C4-2B (cell line): ENCODE results near the gene ARHGEF9.
"Not testable (repeated sequence)": the region's sequence is repeated elsewhere in the genome, so short reads cannot be mapped to it uniquely, and the experiment has no call there.

Experiments
- H3K27ac ChIP-seq: fragments of 450-650 bp; 2 replicates; pipeline ENCODE4 v1.5.1; 2017
- ZFX ChIP-seq: fragments of 450-650 bp; IDR thresholded peaks from 2 replicates; pipeline ENCODE4 v1.6.1; 2017
- TF ChIP-seq, protein P1 (sequence below): fragments of 450-650 bp; conservative IDR thresholded peaks from 2 replicates; pipeline ENCODE4 v1.5.1; 2017; ENCODE audit warnings: mild to moderate bottlenecking

ARHGEF9 gene

DNA sequence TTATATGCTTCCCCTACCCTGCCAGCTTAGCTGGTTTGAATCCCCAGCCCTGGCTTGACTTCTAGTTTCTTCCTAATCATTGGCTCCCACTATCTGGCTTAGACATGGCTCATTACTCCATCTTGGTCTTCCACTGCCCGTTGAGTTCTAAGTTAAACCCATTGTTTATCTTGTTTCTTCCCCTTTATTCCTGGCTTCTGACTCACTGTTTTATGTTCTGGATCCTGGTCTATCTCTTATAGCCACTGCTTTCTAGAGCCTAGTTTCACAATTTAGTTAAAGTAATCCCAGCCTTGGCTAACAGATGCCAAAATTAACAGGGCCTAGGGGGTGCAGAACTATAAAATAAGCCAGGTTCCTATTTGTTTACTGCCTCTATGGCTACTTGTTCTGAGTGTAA is 120.9 kb downstream of the ARHGEF9 start:
- no peak for TF ChIP-seq ZFX
- TF ChIP-seq, protein P1, sequence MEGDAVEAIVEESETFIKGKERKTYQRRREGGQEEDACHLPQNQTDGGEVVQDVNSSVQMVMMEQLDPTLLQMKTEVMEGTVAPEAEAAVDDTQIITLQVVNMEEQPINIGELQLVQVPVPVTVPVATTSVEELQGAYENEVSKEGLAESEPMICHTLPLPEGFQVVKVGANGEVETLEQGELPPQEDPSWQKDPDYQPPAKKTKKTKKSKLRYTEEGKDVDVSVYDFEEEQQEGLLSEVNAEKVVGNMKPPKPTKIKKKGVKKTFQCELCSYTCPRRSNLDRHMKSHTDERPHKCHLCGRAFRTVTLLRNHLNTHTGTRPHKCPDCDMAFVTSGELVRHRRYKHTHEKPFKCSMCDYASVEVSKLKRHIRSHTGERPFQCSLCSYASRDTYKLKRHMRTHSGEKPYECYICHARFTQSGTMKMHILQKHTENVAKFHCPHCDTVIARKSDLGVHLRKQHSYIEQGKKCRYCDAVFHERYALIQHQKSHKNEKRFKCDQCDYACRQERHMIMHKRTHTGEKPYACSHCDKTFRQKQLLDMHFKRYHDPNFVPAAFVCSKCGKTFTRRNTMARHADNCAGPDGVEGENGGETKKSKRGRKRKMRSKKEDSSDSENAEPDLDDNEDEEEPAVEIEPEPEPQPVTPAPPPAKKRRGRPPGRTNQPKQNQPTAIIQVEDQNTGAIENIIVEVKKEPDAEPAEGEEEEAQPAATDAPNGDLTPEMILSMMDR = no peak
- H3K27ac ChIP-seq = no peak overlapping the region

DNA sequence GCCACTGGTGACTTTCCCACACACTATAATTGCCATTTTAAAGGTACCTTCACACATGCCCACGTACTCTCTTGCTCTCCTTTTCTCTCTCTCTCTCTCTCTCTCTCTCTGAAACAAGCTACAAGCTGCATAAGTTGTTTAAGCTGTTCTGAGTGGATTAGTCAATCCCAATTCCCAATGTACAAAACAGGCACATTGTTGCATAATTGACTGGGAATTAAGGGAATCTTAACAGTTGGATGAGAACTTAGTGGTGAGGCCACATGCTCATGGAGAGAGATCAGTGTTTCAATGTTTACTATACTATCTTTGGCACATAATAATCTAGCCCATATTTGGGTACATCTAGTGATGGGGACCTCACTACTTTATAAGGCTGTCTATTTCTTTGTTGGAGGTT is 123.3 kb downstream of the ARHGEF9 start:
- no peak overlapping the region for H3K27ac ChIP-seq
- TF ChIP-seq, protein P1 = no peak
- TF ChIP-seq ZFX = no peak

DNA sequence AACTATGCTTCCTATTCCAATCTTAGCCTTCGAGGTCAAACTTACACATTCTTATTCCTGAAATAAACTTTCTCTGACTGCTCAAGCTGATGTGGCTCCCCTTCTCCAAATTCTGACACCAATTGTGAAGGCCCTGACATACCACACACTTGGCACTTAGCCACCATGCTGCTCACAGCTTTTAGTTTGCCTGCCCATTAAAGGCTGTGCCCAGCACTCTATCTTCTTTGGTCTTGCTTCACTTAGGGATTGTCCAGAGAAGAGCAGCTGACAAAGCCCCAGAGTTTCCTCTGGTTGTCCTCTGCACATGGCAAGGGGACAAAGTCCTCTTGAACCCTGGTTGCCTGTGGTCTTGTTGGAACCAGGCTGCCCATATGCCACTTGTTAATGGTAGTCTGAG is 126.1 kb downstream of the ARHGEF9 start:
- TF ChIP-seq ZFX = no peak
- H3K27ac ChIP-seq = no peak overlapping the region

DNA sequence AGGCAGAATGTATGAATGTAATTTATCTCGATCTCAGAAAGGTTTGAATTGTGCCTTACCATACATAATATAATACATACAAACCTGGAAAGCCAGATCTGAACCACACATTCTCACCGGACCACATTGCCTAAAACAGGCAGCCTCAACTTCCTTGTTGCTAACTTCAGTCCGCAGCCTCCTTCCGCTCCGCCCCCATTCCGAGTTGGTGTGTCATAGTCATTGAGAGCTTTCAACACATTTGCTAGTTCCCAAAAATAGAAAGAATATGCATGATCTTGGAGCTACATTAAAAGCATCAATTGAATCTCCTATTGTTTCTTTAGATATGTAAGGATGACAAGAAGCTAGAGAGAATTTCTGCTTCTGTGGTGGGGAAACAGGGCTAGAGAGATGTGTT is 127.2 kb downstream of the ARHGEF9 start:
- no peak for TF ChIP-seq ZFX
- TF ChIP-seq, protein P1 = no peak
- H3K27ac ChIP-seq = no peak overlapping the region

DNA sequence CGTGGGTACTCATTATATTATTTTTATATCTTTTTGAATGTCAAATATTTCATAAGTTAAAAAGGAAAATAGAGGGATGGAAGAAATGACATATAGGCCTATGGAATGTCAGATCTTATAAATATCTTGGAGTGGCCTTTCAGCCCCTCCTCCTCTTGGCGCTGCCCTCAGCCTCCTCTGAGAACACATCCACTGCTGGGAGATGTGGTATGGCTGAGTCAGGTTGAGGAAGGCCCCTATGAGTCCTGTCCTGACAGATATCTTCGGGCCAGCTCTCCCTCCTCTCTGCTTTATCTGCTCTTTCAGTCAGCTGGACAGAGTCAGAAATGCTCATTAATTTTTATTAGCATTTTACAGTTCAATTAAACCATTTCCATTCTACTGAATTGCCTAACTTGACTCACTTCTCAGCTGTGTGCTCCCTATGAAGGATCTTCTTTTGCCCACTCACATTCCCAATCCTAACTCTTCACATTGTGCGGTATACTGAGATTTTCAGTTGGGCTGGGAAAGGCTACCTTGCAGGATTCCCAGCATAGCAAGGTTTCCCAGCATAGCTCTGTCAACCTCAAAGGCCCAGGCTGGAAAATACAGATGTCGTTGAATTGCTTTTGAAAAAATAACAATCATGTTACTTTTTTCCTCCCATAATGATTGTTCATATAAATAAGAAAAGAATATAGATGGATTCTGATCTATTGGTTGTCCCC is 128.0 kb downstream of the ARHGEF9 start:
- no peak overlapping the region for H3K27ac ChIP-seq
- TF ChIP-seq ZFX = no peak

DNA sequence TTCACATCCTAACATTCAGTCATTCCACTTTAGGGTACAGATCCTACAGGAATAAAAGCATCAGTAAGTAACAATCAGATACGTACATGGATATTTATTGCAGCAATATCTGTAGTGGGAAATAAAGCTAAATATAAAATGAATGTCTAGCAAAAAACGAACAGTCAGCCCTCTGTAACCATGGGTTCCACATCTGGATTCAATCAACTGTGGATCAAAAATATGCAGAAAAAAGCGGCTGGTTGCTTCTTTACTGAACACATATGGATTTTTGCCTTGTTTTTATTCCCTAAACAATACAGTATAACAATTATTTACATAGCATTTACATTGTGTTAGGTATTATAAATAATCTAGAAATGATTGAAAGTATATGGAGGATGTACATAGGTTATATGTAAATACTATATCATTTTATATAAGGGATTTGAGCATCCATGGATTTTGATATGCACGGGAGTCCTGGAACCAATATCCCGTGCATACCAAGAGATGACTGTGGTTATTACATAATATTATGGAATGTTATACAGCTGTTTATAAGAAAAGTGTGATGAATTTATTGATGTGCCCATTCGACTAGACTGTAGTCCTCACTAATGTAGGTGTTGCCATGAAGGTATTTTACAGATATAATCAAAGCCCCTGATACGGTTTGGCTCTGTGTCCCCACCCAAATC is 132.8 kb downstream of the ARHGEF9 start:
- no peak overlapping the region for H3K27ac ChIP-seq
- TF ChIP-seq, protein P1 = no peak
- no peak for TF ChIP-seq ZFX

DNA sequence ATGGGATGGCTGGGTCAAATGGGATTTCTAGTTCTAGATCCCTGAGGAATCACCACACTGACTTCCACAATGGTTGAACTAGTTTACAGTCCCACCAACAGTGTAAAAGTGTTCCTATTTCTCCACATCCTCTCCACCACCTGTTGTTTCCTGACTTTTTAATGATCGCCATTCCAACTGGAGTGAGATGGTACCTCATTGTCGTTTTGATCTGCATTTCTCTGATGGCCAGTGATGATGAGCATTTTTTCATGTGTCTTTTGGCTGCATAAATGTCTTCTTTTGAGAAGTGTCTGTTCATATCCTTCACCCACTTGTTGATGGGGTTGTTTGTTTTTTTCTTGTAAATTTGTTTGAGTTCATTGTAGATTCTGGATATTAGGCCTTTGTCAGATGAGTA is 139.3 kb downstream of the ARHGEF9 start:
- not testable (repeated sequence) for H3K27ac ChIP-seq

DNA sequence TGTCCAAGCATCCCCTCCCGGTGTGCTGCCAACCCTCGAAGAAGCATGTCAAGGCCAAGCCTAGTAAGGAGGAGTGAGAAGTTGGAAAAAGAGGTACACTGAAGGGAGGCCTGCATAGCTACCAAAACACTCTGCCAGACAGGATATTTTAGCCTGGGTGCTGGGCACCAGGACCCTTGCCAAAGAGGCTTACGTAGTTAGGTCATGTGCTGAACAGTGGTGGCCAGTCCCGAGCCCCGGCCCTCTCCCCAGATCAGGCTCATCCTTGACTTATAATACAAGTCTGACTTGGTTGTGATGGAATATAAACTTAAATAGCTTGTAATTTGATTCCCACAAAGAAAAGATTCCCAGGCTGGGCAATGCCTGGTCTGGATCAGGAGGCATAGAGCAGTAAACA is 149.3 kb downstream of the ARHGEF9 start:
- TF ChIP-seq ZFX = no peak
- TF ChIP-seq, protein P1 = no peak
- no peak overlapping the region for H3K27ac ChIP-seq

DNA sequence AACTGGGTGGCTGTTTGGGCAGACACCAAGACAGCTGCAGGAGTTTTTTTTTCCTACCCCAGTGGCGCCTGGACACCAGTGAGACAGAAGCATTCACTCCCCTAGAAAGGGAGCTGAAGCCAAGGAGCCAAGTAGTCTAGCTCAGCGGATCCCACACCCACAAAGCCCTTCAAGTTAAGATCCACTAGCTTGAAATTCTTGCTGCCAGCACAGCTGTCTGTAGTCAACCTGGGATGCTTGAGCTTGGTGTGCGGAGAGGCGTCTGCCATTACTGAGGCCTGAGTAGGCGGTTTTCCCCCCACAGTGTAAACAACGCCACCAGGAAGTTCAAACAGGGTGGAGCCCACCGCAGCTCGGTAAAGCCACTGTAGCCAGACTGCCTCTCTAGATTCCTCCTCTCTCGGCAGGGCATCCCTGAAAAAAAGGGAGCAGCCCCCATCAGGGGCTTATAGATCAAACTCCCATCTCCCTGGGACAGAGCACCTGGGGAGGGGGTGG is 171.4 kb downstream of the ARHGEF9 start:
- TF ChIP-seq ZFX = no peak
- TF ChIP-seq, protein P1 = no peak
- no peak overlapping the region for H3K27ac ChIP-seq
